GM23338 (cell line): ENCODE data around the gene SNPH. TPM values are rescaled to one million over a fixed set of nuclear protein-coding genes. Genes with fewer than 3 reads are reported as not detected.

Source experiments
- ATAC-seq: fragments of 200-7000 bp; cut with Tn5 transposase; 3 replicates; pipeline ENCODE4 v1.9.1; 2020
- DNase-seq: peaks from one replicate; pipeline ENCODE4 v3.0.0-alpha.2; 2015; ENCODE audit warnings: low spot score
- H2AFZ ChIP-seq: fragments of 200-600 bp; sonication (generic); 2 replicates; pipeline ENCODE4 v1.8.0; 2016; ENCODE audit warnings: antibody characterized with exemption, mild to moderate bottlenecking, moderate library complexity
- H3F3A ChIP-seq: fragments of 200-600 bp; sonication (generic); replicated peaks from 2 replicates; pipeline ENCODE4 v1.8.0; 2017; ENCODE audit warnings: antibody characterized with exemption, mixed run types, low read depth
- H3K27ac ChIP-seq: fragments of 200-600 bp; sonication (generic); 2 replicates; pipeline ENCODE4 v1.6.1; 2016; ENCODE audit warnings: low read depth
- H3K27me3 ChIP-seq: fragments of 200-600 bp; sonication (generic); 2 replicates; pipeline ENCODE4 v1.8.0; 2016; ENCODE audit warnings: mild to moderate bottlenecking, mixed run types, moderate library complexity; ENCODE audit not compliant: insufficient read depth
- H3K36me3 ChIP-seq: fragments of 200-600 bp; sonication (generic); 2 replicates; pipeline ENCODE4 v1.8.0; 2016; ENCODE audit warnings: mild to moderate bottlenecking; ENCODE audit not compliant: insufficient read depth
- H3K4me1 ChIP-seq: fragments of 200-600 bp; sonication (generic); 2 replicates; pipeline ENCODE4 v1.8.0; 2016; ENCODE audit warnings: mild to moderate bottlenecking, moderate library complexity; ENCODE audit not compliant: insufficient read depth
- H3K4me2 ChIP-seq: fragments of 200-600 bp; sonication (generic); 2 replicates; pipeline ENCODE4 v1.7.1; 2017; ENCODE audit warnings: mixed run types
- H3K4me3 ChIP-seq: fragments of 200-600 bp; sonication (generic); 2 replicates; pipeline ENCODE4 v1.6.1; 2016; ENCODE audit warnings: mixed run types
- H3K79me2 ChIP-seq: fragments of 200-600 bp; sonication (generic); replicated peaks from 2 replicates; pipeline ENCODE4 v1.8.0; 2017; ENCODE audit warnings: mild to moderate bottlenecking; ENCODE audit not compliant: insufficient read depth
- H3K9me2 ChIP-seq: fragments of 200-600 bp; sonication (generic); 2 replicates; pipeline ENCODE4 v1.8.0; 2017; ENCODE audit not compliant: insufficient read depth
- H4K20me1 ChIP-seq: fragments of 200-600 bp; sonication (generic); replicated peaks from 2 replicates; pipeline ENCODE4 v1.8.0; 2017; ENCODE audit warnings: mild to moderate bottlenecking; ENCODE audit not compliant: insufficient read depth
- H3K27ac Mint-ChIP-seq: 2 replicates; pipeline ENCODE4 v1.8.0; 2020; ENCODE audit warnings: inconsistent platforms, mild to moderate bottlenecking, moderate library complexity, mixed read lengths
- H3K27me3 Mint-ChIP-seq: 3 replicates; pipeline ENCODE4 v1.8.0; 2022; ENCODE audit warnings: low read depth, mild to moderate bottlenecking, moderate library complexity, mixed read lengths, inconsistent platforms; ENCODE audit not compliant: insufficient read depth, poor library complexity
- H3K36me3 Mint-ChIP-seq: 3 replicates; pipeline ENCODE4 v1.8.0; 2021; ENCODE audit warnings: low read depth, mild to moderate bottlenecking, inconsistent platforms, moderate library complexity, mixed read lengths
- H3K4me1 Mint-ChIP-seq: 3 replicates; pipeline ENCODE4 v1.8.0; 2020; ENCODE audit warnings: mild to moderate bottlenecking, inconsistent platforms, mixed read lengths
- H3K4me3 Mint-ChIP-seq: 3 replicates; pipeline ENCODE4 v1.8.0; 2021; ENCODE audit warnings: moderate library complexity, mild to moderate bottlenecking, inconsistent platforms, mixed read lengths
- H3K9me3 Mint-ChIP-seq: 3 replicates; pipeline ENCODE4 v1.8.0; 2020; ENCODE audit warnings: moderate library complexity, mild to moderate bottlenecking, inconsistent platforms, mixed read lengths
- CREB1 ChIP-seq: fragments of 250-450 bp; sonication (Bioruptor Pico); IDR thresholded peaks from 2 replicates; pipeline ENCODE4 v1.5.0; 2020; ENCODE audit warnings: low read depth, mild to moderate bottlenecking, moderate library complexity
- CTCF ChIP-seq, 2 experiments: fragments of 200-600 bp in 1 of 2; sonication (generic) in 1 of 2; conservative IDR thresholded peaks; 2 replicates each; pipeline versions ENCODE4 v1.5.1 to v1.6.1; 2016 to 2017; ENCODE audit warnings: antibody characterized with exemption in 2 of 2, low read depth in 2 of 2, mild to moderate bottlenecking in 2 of 2, moderate library complexity in 1 of 2
- ETS1 ChIP-seq: IDR thresholded peaks from 2 replicates; pipeline ENCODE4 v1.6.1; 2016; ENCODE audit warnings: antibody characterized with exemption
- EZH2 ChIP-seq: fragments of 200-600 bp; sonication (generic); IDR thresholded peaks from one replicate; pipeline ENCODE4 v1.8.0; 2017; ENCODE audit warnings: antibody characterized with exemption, mild to moderate bottlenecking, low read depth; ENCODE audit not compliant: unreplicated experiment
- EZH2phosphoT487 ChIP-seq: fragments of 200-600 bp; sonication (generic); IDR thresholded peaks from one replicate; pipeline ENCODE4 v1.8.1; 2018; ENCODE audit warnings: antibody characterized with exemption; ENCODE audit not compliant: unreplicated experiment
- JUNB ChIP-seq: IDR thresholded peaks from one replicate; pipeline ENCODE4 v1.6.1; 2016; ENCODE audit warnings: antibody characterized with exemption; ENCODE audit not compliant: unreplicated experiment
- NANOG ChIP-seq: IDR thresholded peaks from 2 replicates; pipeline ENCODE4 v1.6.1; 2016; ENCODE audit warnings: antibody characterized with exemption, borderline replicate concordance
- POLR2AphosphoS5 ChIP-seq: IDR thresholded peaks from 2 replicates; pipeline ENCODE4 v1.6.1; 2016; ENCODE audit warnings: antibody characterized with exemption, low read depth
- REST ChIP-seq: IDR thresholded peaks from one replicate; pipeline ENCODE4 v1.6.1; 2018; ENCODE audit warnings: antibody characterized with exemption; ENCODE audit not compliant: unreplicated experiment
- STAT1 ChIP-seq: IDR thresholded peaks from one replicate; pipeline ENCODE4 v1.6.1; 2016; ENCODE audit warnings: antibody characterized with exemption; ENCODE audit not compliant: unreplicated experiment
- ZNF114 ChIP-seq: fragments of 250-450 bp; sonication (Bioruptor Pico); IDR thresholded peaks from 2 replicates; pipeline ENCODE4 v1.5.0; 2020; ENCODE audit warnings: mild to moderate bottlenecking, moderate library complexity
- ZNF331 ChIP-seq: fragments of 250-450 bp; sonication (Bioruptor Pico); IDR thresholded peaks from 2 replicates; pipeline ENCODE4 v1.5.0; 2020; ENCODE audit warnings: low read depth, mild to moderate bottlenecking, moderate library complexity
- polyA plus RNA-seq: library from polyadenylated mRNA; unstranded; fragments of >200 nt; fragmentation: Nextera tagmentation; extraction: Ambion mirVana; gene quantifications from 2 replicates; pipeline ENCODE4 v1.2.1, GENCODE V29; 2016
- total RNA-seq: library from RNA; depleted of rRNA; stranded (reverse); fragments of >200 nt; shearing (Covaris generic); gene quantifications from 2 replicates; pipeline ENCODE4 v1.2.3, GENCODE V29; 2014
- TF ChIP-seq, protein P1 (sequence below): fragments of 250-450 bp; sonication (Bioruptor Pico); IDR thresholded peaks from 2 replicates; pipeline ENCODE4 v1.5.0; 2020; ENCODE audit warnings: mild to moderate bottlenecking, moderate library complexity

Gene SNPH
- total and polyA plus RNA-seq, 2 experiments from 2014 or later = 1.5 to 5.8 TPM

GRCh38 chr20:1241456-1241855 lies 24.6 kb upstream of the SNPH start:
- Mint-ChIP-seq H3K36me3 (no peaks in the 10 kb centered on the region), H3K4me3 (no peak overlapping the region), H3K4me1 (peaks cover 5% of the 10 kb centered on the region; the same call in 2 of the 3 replicates), H3K27me3 (no peaks in the 10 kb centered on the region), H3K9me3 (no peaks in the 10 kb centered on the region), H3K27ac (no peak overlapping the region)
- no peak overlapping the region for H3K4me3 ChIP-seq
- no peaks in the 10 kb centered on the region for H3K9me2 ChIP-seq
- ATAC-seq (no peak), DNase-seq (no peak)
- H3K36me3 ChIP-seq = no peaks in the 10 kb centered on the region
- no peak for TF ChIP-seq POLR2AphosphoS5
- no peak for TF ChIP-seq CTCF (conservative IDR thresholded peaks at IDR 0.05; ENCODE audit: low read depth in 2 of 2)
- no peak for TF ChIP-seq ZNF114
- no peak for TF ChIP-seq ETS1
- TF ChIP-seq JUNB = no peak
- TF ChIP-seq EZH2 = no peak
- TF ChIP-seq, protein P1, sequence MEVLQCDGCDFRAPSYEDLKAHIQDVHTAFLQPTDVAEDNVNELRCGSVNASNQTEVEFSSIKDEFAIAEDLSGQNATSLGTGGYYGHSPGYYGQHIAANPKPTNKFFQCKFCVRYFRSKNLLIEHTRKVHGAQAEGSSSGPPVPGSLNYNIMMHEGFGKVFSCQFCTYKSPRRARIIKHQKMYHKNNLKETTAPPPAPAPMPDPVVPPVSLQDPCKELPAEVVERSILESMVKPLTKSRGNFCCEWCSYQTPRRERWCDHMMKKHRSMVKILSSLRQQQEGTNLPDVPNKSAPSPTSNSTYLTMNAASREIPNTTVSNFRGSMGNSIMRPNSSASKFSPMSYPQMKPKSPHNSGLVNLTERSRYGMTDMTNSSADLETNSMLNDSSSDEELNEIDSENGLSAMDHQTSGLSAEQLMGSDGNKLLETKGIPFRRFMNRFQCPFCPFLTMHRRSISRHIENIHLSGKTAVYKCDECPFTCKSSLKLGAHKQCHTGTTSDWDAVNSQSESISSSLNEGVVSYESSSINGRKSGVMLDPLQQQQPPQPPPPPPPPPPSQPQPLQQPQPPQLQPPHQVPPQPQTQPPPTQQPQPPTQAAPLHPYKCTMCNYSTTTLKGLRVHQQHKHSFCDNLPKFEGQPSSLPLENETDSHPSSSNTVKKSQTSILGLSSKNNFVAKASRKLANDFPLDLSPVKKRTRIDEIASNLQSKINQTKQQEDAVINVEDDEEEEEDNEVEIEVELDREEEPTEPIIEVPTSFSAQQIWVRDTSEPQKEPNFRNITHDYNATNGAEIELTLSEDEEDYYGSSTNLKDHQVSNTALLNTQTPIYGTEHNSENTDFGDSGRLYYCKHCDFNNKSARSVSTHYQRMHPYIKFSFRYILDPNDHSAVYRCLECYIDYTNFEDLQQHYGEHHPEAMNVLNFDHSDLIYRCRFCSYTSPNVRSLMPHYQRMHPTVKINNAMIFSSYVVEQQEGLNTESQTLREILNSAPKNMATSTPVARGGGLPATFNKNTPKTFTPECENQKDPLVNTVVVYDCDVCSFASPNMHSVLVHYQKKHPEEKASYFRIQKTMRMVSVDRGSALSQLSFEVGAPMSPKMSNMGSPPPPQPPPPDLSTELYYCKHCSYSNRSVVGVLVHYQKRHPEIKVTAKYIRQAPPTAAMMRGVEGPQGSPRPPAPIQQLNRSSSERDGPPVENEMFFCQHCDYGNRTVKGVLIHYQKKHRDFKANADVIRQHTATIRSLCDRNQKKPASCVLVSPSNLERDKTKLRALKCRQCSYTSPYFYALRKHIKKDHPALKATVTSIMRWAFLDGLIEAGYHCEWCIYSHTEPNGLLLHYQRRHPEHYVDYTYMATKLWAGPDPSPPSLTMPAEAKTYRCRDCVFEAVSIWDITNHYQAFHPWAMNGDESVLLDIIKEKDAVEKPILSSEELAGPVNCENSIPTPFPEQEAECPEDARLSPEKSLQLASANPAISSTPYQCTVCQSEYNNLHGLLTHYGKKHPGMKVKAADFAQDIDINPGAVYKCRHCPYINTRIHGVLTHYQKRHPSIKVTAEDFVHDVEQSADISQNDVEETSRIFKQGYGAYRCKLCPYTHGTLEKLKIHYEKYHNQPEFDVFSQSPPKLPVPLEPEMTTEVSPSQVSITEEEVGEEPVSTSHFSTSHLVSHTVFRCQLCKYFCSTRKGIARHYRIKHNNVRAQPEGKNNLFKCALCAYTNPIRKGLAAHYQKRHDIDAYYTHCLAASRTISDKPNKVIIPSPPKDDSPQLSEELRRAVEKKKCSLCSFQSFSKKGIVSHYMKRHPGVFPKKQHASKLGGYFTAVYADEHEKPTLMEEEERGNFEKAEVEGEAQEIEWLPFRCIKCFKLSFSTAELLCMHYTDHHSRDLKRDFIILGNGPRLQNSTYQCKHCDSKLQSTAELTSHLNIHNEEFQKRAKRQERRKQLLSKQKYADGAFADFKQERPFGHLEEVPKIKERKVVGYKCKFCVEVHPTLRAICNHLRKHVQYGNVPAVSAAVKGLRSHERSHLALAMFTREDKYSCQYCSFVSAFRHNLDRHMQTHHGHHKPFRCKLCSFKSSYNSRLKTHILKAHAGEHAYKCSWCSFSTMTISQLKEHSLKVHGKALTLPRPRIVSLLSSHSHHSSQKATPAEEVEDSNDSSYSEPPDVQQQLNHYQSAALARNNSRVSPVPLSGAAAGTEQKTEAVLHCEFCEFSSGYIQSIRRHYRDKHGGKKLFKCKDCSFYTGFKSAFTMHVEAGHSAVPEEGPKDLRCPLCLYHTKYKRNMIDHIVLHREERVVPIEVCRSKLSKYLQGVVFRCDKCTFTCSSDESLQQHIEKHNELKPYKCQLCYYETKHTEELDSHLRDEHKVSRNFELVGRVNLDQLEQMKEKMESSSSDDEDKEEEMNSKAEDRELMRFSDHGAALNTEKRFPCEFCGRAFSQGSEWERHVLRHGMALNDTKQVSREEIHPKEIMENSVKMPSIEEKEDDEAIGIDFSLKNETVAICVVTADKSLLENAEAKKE (CRISPR knock-in tag) = no peak
- no peak for TF ChIP-seq REST
- no peak for TF ChIP-seq NANOG
- no peak for TF ChIP-seq CREB1 (CRISPR knock-in tag)
- TF ChIP-seq EZH2phosphoT487 = no peak
- TF ChIP-seq STAT1 = no peak
- no peak for TF ChIP-seq ZNF331 (CRISPR knock-in tag)
- no peaks in the 10 kb centered on the region for H3K27me3 ChIP-seq
- H3K4me2 ChIP-seq = no peak overlapping the region
- H2AFZ ChIP-seq = no peak overlapping the region
- no peaks in the 10 kb centered on the region for H3K79me2 ChIP-seq
- no peaks in the 10 kb centered on the region for H4K20me1 ChIP-seq
- H3F3A ChIP-seq = no peaks in the 10 kb centered on the region
- H3K4me1 ChIP-seq = no peaks in the 10 kb centered on the region
- H3K27ac ChIP-seq = no peak overlapping the region
